GM18517 (cell line): ENCODE results near the gene RBM22.

ENCODE experiments used
- ATAC-seq: cut with Tn5 transposase; IDR thresholded peaks from one replicate; pipeline ENCODE4 v1.9.1; 2021; ENCODE audit warnings: mild to moderate bottlenecking, moderate library complexity; ENCODE audit not compliant: unreplicated experiment

RBM22 gene

DNA sequence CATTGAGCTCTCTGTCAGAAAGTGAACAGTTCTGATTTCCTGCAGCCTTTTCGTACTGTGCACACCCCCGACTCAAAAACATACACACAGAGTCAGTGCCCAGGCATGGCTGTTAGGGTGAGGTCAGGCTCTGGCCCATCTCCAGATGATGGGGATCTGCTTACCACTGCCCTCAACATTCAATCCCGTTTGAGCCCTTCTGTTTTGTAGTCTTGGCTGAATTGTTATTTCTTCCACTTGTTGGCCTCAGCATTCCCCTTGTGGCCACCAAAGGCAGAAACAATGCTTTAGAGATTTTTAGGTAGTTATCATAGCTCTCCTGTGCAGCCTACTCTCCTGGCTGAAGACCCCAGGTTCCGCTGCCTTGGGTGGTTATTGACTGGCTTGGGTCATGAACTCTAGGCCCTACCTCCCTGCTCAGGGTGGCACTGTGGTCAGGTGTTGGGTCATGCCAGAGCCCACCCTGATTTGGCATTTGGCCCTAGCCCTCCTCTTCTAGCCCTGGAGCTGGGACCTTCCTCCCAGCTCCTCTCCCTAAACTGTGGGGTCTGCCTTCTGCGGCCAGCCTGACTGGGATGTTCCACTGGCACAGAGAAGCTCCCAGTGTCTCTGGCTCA lies 47.6 kb downstream of the RBM22 start:
- no peak for ATAC-seq

DNA sequence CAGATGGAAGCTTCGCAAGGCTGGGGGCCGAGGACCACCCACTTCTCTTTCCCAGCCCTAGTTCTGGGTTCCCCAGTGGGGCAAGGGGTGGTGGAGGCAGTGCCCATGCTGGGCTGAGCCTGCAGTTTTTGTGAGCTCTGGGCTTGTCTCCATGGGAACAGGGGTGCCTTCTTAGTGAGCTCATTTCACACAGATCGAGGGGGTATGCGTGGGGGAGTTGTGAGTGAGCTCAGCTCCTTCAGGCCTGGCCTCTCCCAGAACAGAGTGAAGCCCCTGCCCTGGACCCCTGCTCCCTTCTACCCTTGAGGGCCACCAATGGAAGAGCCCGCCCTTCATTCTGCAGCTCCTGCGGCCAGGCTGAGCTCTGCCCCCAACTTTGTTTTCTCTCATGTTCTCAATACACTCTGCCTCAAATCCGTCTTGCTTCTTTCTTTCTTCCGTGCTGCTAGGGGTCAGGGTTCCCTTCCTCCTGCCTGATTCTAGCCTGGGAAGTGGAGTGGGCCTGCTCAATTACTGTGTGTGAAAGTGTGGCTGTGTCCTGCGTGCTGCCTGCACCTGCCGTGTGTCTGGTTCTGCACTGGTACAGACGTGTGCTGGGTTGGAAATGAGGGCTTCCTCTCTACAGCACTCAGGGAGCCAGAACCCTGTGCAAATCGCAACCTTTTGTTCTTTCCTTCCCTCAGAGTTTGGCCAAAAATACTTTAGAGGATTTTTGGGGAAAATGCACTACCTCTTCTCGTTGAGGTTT lies 48.8 kb downstream of the RBM22 start:
- no peak for ATAC-seq

DNA sequence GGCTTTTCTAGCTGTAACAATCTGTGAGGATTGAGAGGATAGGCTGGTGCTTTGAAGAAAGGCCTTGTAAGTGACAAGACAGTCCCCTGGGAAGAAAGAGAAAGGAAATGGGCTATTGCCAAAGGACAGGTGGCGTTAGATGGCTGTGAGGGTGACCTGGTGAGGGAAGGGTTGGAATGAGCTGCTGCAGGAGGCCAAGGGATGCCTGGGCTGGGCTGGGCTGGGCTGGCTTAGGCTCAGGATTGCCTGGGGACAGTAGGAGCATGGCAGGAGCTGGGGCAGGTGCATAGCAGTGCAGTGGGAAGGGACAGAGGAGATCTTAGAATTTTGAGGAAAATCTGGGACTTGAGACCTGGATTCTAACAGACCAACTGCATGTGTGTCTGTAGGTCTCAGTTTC lies 49.5 kb downstream of the RBM22 start:
- ATAC-seq: no peak

DNA sequence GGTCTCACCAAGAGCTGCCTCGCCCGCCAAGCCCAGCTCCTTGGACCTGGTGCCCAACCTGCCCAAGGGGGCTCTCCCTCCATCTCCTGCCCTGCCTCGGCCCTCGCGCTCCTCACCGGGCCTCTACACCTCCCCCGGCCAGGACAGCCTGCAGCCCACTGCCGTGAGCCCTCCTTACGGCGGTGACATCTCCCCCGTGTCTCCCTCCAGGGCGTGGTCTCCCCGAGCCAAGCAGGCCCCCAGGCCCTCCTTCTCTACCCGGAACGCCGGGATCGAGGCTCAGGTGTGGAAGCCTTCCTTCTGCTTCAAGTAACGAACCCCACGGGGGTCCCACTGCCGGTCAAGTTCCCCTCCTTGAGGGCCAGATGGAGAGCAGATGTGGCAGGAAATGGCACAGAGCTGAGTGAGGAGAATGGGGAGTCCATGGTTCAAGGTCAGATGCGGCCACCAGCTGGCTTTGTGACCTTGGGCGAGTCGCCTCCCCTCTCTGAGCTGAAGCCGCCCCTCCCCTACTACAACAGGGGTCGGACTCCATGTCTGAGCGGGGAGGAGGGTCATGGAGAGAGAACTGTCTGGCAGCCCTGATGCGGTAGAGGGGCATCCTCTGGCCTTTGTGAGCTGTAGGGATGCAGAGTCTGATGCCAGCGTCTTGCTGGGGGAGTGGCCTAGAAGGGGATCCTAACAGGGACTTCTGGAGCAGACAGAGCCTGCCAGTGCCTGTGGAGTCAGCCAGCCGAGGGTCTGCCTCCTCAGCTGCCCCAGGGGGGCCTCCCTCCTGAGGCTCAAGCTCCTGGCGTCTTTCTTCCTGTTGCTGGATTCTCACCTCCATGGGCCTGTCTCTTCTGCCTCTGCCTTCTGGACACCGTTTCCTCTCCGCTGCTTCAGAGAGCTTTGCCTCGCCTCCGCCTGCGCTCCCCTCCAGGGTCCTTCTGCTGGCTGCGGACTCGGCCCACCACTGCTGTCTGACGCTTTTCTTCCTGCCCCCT lies 50.5 kb downstream of the RBM22 start:
- no peak for ATAC-seq

DNA sequence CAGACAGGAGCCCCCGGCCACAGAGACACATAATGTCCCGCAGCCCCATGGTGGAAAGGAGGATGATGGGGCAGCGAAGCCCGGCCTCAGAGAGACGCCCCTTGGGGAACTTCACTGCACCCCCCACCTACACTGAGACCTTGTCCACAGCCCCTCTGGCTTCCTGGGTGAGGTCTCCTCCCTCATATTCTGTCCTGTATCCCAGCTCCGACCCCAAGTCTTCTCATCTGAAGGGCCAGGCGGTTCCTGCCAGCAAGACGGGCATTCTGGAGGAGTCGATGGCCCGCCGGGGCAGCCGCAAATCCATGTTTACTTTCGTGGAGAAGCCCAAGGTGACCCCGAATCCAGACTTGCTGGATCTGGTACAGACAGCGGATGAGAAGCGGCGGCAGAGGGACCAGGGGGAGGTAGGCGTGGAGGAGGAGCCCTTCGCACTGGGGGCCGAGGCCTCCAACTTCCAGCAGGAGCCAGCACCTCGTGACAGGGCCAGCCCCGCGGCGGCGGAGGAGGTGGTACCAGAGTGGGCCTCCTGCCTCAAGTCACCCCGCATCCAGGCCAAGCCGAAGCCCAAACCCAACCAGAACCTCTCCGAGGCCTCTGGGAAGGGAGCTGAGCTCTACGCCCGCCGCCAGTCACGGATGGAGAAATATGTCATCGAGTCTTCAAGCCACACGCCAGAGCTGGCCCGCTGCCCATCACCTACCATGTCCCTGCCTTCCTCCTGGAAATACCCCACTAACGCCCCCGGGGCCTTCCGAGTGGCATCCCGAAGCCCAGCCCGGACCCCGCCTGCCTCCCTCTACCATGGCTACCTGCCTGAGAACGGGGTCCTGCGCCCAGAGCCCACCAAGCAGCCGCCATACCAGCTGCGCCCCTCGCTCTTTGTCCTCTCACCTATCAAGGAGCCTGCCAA lies 51.5 kb downstream of the RBM22 start:
- ATAC-seq: no peak

DNA sequence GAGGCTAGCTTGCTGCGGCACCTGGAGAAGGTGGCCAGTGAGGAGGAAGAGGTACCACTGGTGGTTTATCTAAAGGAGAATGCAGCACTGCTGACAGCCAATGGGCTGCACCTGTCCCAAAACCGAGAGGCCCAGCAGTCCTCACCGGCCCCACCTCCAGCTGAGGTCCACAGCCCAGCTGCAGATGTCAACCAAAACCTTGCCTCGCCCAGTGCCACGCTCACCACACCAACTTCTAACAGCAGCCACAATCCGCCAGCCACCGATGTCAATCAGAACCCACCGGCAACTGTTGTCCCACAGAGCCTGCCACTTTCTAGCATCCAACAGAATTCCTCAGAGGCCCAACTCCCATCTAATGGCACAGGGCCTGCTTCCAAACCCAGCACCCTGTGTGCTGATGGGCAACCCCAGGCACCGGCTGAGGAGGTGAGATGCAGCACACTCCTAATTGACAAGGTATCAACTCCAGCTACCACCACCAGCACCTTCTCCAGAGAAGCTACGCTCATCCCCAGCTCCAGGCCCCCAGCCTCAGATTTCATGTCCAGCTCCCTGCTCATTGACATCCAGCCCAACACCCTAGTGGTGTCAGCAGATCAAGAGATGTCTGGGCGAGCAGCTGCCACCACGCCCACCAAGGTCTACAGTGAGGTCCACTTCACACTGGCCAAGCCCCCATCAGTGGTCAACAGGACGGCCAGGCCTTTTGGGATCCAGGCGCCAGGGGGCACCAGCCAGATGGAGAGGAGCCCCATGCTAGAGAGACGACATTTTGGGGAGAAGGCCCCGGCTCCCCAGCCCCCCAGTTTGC lies 52.4 kb downstream of the RBM22 start:
- no peak for ATAC-seq

DNA sequence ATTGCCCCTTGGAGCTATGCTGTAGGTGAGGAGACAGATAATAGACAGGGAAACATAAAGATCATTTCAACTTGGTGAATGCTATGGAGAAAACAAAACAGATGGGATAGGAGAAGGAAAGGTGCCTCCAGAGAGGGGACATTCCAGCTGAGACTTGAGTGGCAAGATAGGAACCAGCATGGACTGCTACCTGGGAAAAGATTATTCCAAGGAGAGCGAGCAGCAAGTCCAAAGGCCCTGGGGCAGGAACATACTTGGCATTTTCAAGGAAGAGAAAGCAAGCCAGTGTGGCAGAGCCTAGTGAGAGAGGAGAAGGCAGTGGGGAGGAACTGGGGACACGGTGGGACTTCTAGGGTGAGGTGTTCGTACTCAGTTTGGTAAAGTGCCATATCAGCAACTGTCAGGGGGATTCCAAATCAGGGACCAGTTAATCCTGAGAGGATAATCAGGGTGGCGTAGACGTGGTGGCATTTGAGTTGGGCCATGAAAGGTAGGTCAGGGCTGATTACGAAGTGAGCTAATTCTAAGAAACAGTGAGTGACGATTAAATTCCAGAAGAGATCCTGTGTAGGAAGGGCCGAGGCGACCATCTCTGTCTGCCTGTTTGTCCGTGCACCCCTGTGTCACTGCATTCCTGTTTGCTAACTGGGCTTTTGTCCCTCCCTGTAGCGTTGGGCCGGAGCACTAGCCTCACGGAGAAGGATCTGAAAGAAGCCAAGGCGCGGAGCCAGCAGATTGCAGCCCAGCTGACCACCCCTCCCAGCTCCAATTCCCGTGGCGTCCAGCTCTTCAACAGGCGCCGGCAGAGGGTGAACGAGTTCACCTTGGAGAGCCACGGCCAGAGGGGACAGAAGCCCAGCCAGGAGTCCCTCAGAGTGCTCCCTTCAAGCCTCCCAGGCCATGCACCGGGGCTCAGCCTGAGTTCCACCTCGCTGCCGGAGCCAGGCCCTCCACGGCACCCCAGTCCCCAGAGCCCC lies 53.3 kb downstream of the RBM22 start:
- no peak for ATAC-seq

DNA sequence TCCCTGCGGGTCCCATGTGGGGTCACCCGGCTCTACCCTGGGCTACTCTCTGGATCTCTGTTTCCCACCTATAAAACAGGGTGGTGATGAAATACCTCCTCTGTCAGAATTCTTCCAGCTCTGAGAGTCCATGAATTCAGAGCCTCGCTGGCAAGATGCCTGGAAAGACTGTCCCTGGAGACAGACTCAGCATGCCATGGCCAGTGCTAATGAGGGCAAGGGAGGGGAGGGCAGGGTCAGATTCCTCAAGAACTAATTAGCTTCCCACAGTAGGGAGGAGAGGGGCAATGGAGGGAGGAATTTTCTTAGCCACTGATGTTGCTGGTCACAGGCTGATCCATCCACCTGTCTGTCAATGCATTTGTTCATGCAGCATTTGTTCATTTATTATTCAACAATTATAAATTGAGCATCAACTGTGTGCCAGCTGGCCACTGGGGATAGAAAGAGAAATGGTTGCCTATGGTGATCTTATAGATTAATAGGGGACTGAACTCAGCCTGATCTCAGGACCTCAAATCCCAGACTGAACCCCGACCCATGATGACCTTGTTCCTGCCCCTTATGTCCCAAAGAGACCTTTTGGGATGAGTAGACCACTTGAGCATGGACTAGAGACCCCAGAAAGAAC lies 55.7 kb downstream of the RBM22 start:
- ATAC-seq: no peak

DNA sequence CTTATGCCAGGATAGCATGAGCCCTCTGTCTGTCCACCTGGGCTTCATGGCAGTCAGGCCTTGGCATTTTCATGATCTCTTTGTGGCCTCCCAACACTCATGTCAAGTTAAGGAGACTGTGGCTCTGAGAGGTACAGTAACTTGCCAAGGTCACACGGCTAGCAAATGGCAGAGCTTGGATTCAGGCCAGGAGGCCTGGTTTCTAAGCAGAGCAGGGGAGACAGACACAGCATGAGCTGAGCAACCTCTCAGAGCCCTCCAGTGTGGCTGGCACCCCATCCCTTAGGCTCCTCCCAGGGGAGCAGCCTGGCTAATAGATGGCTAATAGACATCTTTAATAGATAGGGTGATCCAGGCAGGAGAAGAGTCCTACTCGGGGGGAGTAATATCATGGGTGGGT lies 56.3 kb downstream of the RBM22 start:
- no peak for ATAC-seq

DNA sequence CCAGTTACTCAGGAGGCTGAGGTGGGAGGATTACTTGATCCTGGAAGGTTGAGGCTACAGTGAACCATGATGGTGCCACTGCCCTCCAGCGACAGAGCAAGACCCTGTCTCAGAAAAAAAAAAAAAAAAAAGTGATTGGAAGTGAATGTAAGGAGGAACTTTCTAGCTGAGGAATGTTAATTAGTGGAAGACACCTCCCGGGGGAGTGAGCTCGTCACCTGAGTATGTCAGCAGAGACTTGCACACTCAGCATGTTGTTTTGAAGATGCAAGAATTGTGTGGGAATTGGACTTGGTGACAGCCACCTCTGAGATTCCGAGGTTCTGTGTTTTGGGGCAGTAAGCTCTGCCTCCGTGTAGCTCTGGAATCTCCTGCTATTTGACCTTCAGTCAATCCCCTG lies 56.8 kb downstream of the RBM22 start:
- ATAC-seq: no peak

DNA sequence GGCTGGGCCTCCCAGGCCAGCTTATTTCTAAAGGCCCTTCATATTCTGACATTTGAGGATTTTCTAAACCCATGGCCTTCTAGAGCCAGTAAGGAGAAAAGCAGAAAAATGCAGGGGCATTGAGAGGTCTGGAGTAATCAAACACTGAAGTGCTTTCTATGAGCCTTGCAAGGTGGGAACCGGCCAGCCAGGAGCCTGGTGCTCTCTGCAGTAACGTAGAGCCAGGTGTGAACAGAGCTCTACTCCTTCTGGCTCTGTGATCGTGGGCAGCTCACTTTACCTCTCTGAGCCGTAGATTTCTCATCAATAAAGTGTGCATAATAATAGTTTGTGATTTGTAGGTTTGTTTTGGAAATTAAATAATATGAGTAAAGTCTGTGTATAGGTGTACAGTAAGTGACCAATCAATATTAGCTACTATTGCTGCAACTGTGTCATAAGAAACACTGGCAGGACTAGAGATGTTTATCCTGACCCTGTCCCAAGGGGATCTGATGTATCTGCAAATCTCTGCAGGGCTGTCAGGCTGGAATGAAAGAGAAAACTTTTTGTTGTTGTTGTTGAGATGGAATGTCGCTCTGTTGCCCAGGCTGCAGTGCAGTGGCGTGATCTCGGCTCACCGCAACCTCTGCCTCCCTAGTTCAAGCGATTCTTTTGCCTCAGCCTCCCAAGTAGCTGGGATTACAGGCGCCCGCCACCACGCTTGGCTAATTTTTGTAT lies 57.7 kb downstream of the RBM22 start:
- no peak for ATAC-seq

DNA sequence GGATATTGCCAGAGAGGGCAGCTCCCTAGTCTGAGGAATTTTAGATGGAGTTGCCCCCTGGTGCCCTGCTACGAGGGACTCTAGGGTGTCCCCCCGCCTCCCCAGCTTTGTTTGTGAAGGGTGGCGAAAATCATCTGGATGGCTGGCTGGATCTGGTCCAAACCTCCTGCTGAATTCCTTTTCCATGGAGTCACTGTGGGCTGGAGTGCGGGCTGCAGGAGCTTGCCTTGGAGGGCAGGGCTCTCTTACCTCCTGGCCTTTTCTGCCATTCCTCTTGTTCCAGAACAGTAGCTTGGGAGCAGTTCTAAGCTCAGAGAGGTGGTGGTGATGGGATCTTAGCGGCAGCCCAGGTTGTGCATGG lies 58.3 kb downstream of the RBM22 start:
- no peak for ATAC-seq

DNA sequence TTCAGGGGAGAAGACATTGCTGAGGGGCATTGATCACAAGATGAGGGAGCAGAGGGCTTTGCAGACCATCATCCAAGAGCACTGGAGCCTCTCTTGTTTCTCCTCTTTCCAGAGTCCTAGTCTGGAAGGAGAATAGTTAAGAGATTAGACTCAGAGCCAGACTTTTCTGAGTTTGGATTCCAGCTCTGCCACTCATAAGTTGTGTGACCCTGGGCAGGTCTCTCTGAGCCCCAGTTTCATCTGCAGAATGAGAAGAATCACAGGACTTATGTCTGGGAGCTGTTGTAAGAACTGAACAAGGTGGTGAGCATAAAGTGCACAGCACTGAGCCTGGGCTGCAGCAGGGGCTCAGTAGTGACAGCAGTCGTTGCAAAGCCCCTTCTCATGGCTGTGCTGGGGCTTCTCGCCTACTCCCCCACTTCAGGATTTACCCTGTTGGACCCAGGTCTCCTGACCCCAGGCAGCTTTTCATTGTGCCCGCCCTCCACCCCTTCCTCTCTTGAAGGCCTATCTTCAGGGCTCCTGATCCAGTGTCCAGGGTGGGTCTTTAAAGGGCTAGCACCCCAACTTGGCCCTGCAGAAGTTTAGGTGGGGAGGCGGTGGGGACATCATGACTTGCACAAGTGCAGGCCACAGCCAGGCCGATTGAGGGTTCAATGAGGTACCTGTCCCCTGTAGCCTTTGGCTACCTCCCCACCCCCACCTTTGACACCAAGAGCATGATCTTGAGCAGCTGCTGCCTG lies 58.9 kb downstream of the RBM22 start:
- ATAC-seq: no peak

DNA sequence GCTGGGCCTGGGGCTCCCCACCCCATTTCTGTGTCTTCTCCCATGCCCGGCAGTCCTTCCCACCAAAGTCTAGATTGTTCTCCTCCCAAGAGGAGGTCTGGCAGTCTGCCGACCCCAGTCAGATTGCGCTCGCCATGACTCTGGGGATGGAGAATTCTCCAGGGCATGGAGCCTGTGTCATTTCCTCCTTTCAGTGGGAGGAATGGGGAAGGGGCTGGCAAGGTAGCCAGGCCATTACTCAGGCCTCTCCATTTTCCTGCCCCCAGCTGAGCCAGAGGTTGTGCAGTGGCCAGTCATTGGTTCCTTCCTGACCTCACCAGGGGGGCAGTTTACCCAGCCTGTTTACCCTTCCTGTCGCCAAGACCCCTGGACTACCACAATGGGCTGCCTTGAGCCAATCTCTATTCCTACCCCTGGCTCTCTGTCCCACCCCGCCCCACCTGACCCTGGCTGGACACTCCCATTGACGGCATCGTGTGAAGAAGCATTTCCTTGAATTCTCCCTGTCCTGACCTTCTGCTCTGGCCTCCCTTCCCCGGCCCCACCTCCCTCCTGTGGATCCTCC lies 59.8 kb downstream of the RBM22 start:
- no peak for ATAC-seq
